Astrocyte of the cerebellum (primary cell): ENCODE measurements around the gene ZKSCAN5.

Experiments used
- DNase-seq: peaks from one replicate; pipeline ENCODE4 v3.0.0-alpha.2; 2011; ENCODE audit warnings: low read depth
- H3K4me3 ChIP-seq: 2 replicates; pipeline ENCODE4 v1.5.1; 2011; ENCODE audit warnings: mild to moderate bottlenecking, low read depth, low read length, moderate library complexity
- in situ Hi-C: cut with HindIII; loops from 2 replicates; pipeline ENCODE4 v1.10.0; 2017; ENCODE audit warnings: low sequenced_read_pairs
- TF ChIP-seq, protein P1 (sequence below): IDR thresholded peaks from 2 replicates; pipeline ENCODE4 v1.5.1; 2012; ENCODE audit warnings: low read length, low read depth, moderate library complexity, mild to moderate bottlenecking; ENCODE audit errors: missing control alignments

The ZKSCAN5 gene

DNA sequence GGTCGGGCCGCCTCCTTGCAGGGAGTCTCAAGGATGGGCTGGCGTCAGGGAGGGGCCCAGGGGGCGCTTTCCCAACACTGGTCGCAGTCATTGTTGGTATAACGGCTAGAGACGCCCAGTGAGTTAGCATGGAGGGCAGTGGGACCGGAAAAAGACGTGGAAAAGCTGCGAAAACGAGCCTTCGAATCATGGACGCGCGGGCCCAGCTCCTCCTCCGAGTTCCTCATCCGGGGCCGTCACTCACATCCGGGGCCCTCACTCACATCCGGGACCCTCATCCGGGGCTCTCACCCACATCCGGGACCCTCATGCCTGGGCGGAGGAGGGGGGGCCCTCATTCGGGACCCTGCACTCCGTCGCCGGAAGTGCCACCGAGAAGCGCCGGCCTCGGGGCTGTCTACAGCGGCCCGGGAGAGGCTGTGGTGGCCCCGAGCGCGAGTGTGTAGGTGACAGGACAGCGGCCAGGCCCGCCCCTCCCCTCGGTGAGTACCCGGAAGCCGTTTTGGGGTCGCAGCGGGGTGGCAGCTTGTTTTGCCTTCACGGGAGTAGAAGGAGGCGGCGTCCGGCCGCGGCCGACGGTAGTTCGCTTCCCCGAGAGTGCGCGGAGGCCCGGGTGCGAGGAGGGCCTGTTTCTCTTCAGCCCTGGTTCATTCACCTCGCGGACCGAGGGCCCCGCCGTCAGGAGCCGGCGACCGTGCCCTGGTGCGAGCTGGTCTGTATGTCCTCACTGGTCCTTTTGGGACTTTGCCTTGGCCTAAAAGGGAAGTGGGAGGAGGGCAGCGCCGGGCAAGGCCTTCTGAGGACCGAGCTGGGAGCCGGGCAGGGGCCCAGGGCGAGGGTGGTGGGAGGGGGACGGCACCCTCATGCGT is 54.1 kb downstream of the ZKSCAN5 start, which contains the start of gene ZNF655:
ZNF655 (plus strand) TSS at position 337 of the 869 bp plus-strand sequence. CDS start 1,918 bp downstream, outside the sequence.
- in situ Hi-C loops: loop anchor here (5.0 kb wide), 1 partner anchor 81 kb away; no protein-coding TSS in a partner anchor
- peak; percentile 59 for DNase-seq
- TF ChIP-seq, protein P1, sequence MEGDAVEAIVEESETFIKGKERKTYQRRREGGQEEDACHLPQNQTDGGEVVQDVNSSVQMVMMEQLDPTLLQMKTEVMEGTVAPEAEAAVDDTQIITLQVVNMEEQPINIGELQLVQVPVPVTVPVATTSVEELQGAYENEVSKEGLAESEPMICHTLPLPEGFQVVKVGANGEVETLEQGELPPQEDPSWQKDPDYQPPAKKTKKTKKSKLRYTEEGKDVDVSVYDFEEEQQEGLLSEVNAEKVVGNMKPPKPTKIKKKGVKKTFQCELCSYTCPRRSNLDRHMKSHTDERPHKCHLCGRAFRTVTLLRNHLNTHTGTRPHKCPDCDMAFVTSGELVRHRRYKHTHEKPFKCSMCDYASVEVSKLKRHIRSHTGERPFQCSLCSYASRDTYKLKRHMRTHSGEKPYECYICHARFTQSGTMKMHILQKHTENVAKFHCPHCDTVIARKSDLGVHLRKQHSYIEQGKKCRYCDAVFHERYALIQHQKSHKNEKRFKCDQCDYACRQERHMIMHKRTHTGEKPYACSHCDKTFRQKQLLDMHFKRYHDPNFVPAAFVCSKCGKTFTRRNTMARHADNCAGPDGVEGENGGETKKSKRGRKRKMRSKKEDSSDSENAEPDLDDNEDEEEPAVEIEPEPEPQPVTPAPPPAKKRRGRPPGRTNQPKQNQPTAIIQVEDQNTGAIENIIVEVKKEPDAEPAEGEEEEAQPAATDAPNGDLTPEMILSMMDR: no peak
- H3K4me3 ChIP-seq: peak within 1 kb of the TSS; percentile 97

DNA sequence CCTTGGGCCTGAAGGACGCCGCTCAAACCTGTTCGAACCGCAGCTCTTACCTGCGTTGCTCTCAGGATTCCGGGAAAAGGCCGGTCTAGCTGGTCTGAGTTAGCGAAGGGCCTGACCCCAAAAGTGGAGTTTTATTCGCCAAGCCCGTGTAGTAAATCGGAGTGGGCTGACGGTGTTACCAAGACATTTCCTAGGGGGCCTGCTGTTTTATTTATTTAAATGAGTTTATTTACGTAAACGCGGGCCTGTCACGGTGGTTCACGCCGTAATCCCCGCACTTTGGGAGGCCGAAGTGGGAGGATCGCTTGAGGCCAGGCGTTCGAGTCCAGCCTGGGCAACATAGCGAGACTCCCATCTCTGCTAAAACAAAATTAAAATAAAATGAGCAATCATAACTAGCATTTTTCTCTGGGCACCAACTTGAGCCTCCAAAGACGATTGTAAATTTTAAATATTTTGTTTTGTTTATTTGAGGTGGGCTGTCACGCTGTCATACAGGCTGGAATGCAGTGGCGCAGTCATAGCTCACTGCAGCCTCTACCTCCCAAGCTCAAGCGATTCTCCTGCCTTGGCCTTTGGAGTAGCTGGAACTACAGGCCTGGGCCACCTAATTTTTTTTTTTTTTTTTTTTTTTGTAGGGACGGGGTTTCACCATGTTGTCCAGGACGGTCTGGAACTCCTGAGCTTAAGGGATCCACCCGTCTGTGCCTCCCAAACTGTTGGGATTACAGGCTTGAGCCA is 54.9 kb downstream of the ZKSCAN5 start:
- peak overlapping the region; percentile 97 for H3K4me3 ChIP-seq
- no peak for DNase-seq
- TF ChIP-seq, protein P1: no peak
- in situ Hi-C loops: loop anchor here (5.0 kb wide), 1 partner anchor 82 kb away; no protein-coding TSS in a partner anchor

DNA sequence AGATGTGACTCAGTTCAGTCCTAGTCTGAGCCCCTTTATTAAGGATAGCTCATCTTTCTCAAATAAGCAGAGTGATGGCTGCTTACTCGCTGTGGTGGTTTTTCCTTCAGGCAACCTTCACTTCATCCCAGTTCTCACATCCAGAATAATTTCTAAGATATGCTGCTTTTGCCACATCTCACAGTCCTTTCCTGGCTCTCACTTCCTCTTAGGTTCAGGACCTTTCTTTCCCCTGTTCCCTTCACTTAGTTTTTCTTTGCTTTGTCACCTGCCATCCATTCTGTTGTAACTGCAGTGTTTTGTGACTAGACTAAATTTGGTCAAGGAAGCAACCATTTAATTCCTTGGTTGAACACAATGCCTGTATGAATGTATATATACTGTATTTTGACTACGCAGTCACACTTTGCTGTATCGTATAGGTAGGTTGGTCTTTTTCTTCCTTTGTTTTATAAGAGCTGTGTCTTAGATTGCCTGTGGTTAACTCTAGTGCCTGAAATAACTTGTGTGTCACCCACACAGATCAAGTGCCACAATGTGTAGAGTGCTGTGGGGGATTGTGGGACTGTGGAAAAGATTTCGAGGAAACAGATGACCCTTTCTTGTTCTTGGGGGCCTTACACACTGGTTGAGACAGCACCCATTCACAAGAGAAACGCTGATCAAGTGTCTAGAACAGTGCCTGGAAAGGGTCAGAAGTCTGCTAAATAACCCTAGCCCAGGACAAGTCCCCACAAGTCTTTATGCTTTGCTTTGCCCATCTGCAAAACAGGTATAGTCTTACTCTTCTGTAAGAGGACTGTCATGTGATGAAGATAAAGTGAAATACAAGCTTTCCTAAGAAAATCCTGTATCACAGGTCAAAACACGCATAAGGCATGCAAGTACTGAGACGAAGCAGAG is 56.6 kb downstream of the ZKSCAN5 start:
- no peak overlapping the region for H3K4me3 ChIP-seq
- in situ Hi-C loops: loop anchor here (10.0 kb wide), 1 partner anchor 54 kb away; the partner anchor contains the start of gene ZSCAN25
- TF ChIP-seq, protein P1: no peak
- no peak for DNase-seq

DNA sequence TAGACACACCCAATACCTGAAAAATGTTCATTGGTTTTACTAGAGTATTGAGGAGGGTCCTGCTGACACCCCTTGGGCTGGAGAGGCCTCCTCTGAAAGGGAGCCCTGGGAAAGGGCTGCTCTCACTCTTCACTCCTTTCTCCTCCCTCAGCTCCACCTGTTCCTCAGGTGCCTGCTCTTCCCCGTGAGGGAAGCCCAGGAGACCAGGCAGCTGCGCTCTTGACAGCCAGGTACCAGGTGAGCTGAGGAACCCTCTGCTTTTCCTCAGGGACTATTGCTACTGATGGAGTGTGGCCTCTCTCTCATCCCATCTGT is 57.2 kb downstream of the ZKSCAN5 start:
- TF ChIP-seq, protein P1: no peak
- DNase-seq: no peak
- in situ Hi-C loops: loop anchor here (10.0 kb wide), 1 partner anchor 53 kb away; the partner anchor contains the start of gene ZSCAN25
- H3K4me3 ChIP-seq: no peak overlapping the region

DNA sequence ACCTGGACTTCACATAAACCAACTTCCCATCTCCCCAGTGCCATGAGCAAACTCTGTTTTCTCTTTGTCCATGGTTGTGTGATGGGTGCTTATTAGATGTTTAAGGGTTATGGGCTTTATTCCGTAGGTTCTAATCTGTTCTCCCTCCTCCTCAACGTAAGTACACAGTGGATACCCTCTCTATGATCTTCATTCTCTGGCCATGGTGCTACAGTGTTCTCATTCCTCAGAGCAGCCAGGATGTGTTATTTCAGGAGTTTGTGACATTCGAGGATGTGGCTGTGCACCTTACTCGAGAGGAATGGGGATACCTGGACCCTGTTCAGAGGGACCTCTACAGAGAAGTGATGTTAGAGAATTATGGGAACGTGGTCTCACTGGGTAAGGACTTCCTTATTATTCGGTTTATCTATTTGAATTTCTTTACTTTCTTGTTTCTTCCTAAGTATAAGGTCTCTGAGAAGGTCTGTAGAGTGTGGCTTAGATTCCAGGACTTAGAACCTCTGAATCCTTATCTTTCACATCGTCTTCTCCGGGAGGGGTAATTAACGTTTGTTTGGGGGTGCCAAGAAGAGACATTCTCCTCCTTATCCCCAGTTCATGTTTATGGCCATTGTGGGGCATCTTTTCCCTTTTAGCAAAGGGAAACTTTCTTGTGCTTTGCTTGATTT is 57.8 kb downstream of the ZKSCAN5 start:
- TF ChIP-seq, protein P1: no peak
- peak overlapping the region; percentile 3 for H3K4me3 ChIP-seq
- in situ Hi-C loops: loop anchor here (10.0 kb wide), 1 partner anchor 53 kb away; the partner anchor contains the start of gene ZSCAN25
- no peak for DNase-seq
